ENCODE measurements around the gene INIP.

The INIP gene

GRCh38 chr9:112703304-112703703 is 14.6 kb downstream of the INIP start:
- no peak for TF ChIP-seq CTCF (IDR thresholded peaks at IDR 0.05; ENCODE audit: extremely low read depth, insufficient read depth, missing control alignments)
- DNase-seq (ENCODE audit: low spot score): no peak
- in situ Hi-C loops (cut with MboI; ENCODE audit: low pct_unique_long_range_greater_than_20kb, low sequenced_read_pairs, unreplicated experiment): no loop called here

GRCh38 chr9:112700085-112700484 is 17.8 kb downstream of the INIP start:
- no peak for DNase-seq (ENCODE audit: low spot score)
- in situ Hi-C loops (cut with MboI; ENCODE audit: low pct_unique_long_range_greater_than_20kb, low sequenced_read_pairs, unreplicated experiment): no loop called here
- TF ChIP-seq CTCF (IDR thresholded peaks at IDR 0.05; ENCODE audit: extremely low read depth, insufficient read depth, missing control alignments): no peak

GRCh38 chr9:112699230-112699629 is 18.7 kb downstream of the INIP start:
- DNase-seq (ENCODE audit: low spot score): peak; percentile 36
- TF ChIP-seq CTCF (IDR thresholded peaks at IDR 0.05; ENCODE audit: extremely low read depth, insufficient read depth, missing control alignments): no peak
- in situ Hi-C loops (cut with MboI; ENCODE audit: low pct_unique_long_range_greater_than_20kb, low sequenced_read_pairs, unreplicated experiment): no loop called here

- no peak for DNase-seq (ENCODE audit: low spot score)
- in situ Hi-C loops (cut with MboI; ENCODE audit: low pct_unique_long_range_greater_than_20kb, low sequenced_read_pairs, unreplicated experiment): no loop called here
- TF ChIP-seq CTCF (IDR thresholded peaks at IDR 0.05; ENCODE audit: extremely low read depth, insufficient read depth, missing control alignments): no peak
These were observed 21.5 kb downstream of the INIP start for GRCh38 chr9:112696461-112696860.

- TF ChIP-seq CTCF (IDR thresholded peaks at IDR 0.05; ENCODE audit: extremely low read depth, insufficient read depth, missing control alignments): no peak
- in situ Hi-C loops (cut with MboI; ENCODE audit: low pct_unique_long_range_greater_than_20kb, low sequenced_read_pairs, unreplicated experiment): no loop called here
These were observed 23.0 kb downstream of the INIP start for GRCh38 chr9:112694706-112695555.

GRCh38 chr9:112689161-112689740 is 28.7 kb downstream of the INIP start:
- TF ChIP-seq CTCF (IDR thresholded peaks at IDR 0.05; ENCODE audit: extremely low read depth, insufficient read depth, missing control alignments): no peak
- in situ Hi-C loops (cut with MboI; ENCODE audit: low pct_unique_long_range_greater_than_20kb, low sequenced_read_pairs, unreplicated experiment): no loop called here
- DNase-seq (ENCODE audit: low spot score): no peak

More at GRCh38 chr9:112694706-112695555, 23.0 kb downstream of the INIP start:
- DNase-seq (ENCODE audit: low spot score): no peak
